ENCODE measurements around the gene DLAT. TPM values are rescaled to one million over a fixed set of nuclear protein-coding genes. Genes with fewer than 3 reads are reported as not detected.

Gene DLAT
- total and polyA plus RNA-seq, 2 experiments from 2014 or later, result 31.8 to 66.5 TPM

- TF ChIP-seq ZNF462 (CRISPR knock-in tag; IDR thresholded peaks at IDR 0.05) (no peak), CREB1 (CRISPR knock-in tag; IDR thresholded peaks at IDR 0.05; ENCODE audit: low read depth) (no peak), ZNF331 (CRISPR knock-in tag; IDR thresholded peaks at IDR 0.05; ENCODE audit: low read depth) (no peak), JUNB (IDR thresholded peaks at IDR 0.05; ENCODE audit: unreplicated experiment) (no peak)
Observed at GRCh38 chr11:112100462-112100861, 75.3 kb downstream of the DLAT start (continued).

- Mint-ChIP-seq H3K4me3 (no peak overlapping the region), H3K9me3 (no peaks in the 10 kb centered on the region), H3K27ac (no peak overlapping the region), H3K36me3 (ENCODE audit: low read depth) (no peaks in the 10 kb centered on the region), H3K4me1 (no peaks in the 10 kb centered on the region), H3K27me3 (ENCODE audit: insufficient read depth, low read depth, poor library complexity) (no peaks in the 10 kb centered on the region)
- Histone ChIP-seq H3K27me3 (ENCODE audit: insufficient read depth) (no peaks in the 10 kb centered on the region), H3K4me2 (no peak overlapping the region), H3K4me1 (ENCODE audit: insufficient read depth) (no peaks in the 10 kb centered on the region), H3K36me3 (ENCODE audit: insufficient read depth) (no peaks in the 10 kb centered on the region), H3K79me2 (replicated peaks; ENCODE audit: insufficient read depth) (no peaks in the 10 kb centered on the region), H4K20me1 (replicated peaks; ENCODE audit: insufficient read depth) (no peaks in the 10 kb centered on the region; the same call in 1 of the 2 replicates), H2AFZ (no peak overlapping the region), H3K4me3 (no peak overlapping the region), H3K9me2 (ENCODE audit: insufficient read depth) (no peaks in the 10 kb centered on the region), H3K27ac (ENCODE audit: low read depth) (no peak overlapping the region), H3F3A (replicated peaks; ENCODE audit: low read depth) (no peaks in the 10 kb centered on the region)
- DNase-seq (ENCODE audit: low spot score) (no peak), ATAC-seq (no peak)
- TF ChIP-seq REST (IDR thresholded peaks at IDR 0.05; ENCODE audit: unreplicated experiment) (no peak), ETS1 (IDR thresholded peaks at IDR 0.05) (no peak), EZH2 (IDR thresholded peaks at IDR 0.05; ENCODE audit: low read depth, unreplicated experiment) (no peak), CREB1 (CRISPR knock-in tag; IDR thresholded peaks at IDR 0.05; ENCODE audit: low read depth) (no peak)
Observed at GRCh38 chr11:112103446-112103845, 78.2 kb downstream of the DLAT start.
